B cell (primary cell): ENCODE results near the gene RERE. TPM values are rescaled to one million over a fixed set of nuclear protein-coding genes. Genes with fewer than 3 reads are reported as not detected.

Experiments
- ATAC-seq: fragments of 200-7000 bp; cut with Tn5 transposase; one replicate; pipeline ENCODE4 v1.10.0; 2021; ENCODE audit warnings: low read depth, mild to moderate bottlenecking, moderate number of reproducible peaks, moderate library complexity
- CTCF ChIA-PET: fragments of 350-600 bp; sonication (Branson Sonifier 250); formaldehyde crosslinking; loops from one replicate; lab custom pipeline; 2021; ENCODE audit warnings: antibody characterized with exemption, inconsistent platforms; lab: Charles Lee
- POLR2A ChIA-PET: fragments of 350-600 bp; sonication (Branson Sonifier 250); formaldehyde crosslinking; loops from one replicate; lab custom pipeline; 2021; ENCODE audit warnings: antibody characterized with exemption; lab: Charles Lee
- DNase-seq: peaks from one replicate; pipeline ENCODE4 v3.0.0; 2013
- H2AFZ ChIP-seq: 2 replicates; pipeline ENCODE4 v1.6.1; 2012; ENCODE audit warnings: mild to moderate bottlenecking, low read depth, low read length; ENCODE audit not compliant: insufficient read depth, poor library complexity, severe bottlenecking
- H3K27ac ChIP-seq, 2 donors: 1 replicate in 1 of 2; 2 replicates in 1 of 2; pipeline ENCODE4 v1.5.1; 2012 to 2013; ENCODE audit warnings: low read length in 2 of 2, mild to moderate bottlenecking in 2 of 2, moderate library complexity in 1 of 2
- H3K27me3 ChIP-seq, 4 experiments: fragments of 200-600 bp in 1 of 4; sonication (generic) in 1 of 4; replicated peaks in 1 of 4; 1 replicate in 2 of 4; 2 replicates in 2 of 4; pipeline versions ENCODE4 v1.6.1 to v1.7.0; 2013 to 2016; ENCODE audit warnings: low read length in 3 of 4, mild to moderate bottlenecking in 2 of 4, mixed read lengths in 1 of 4, moderate library complexity in 1 of 4; ENCODE audit not compliant: insufficient read depth in 4 of 4, control insufficient read depth in 3 of 4; ENCODE audit errors: control extremely low read depth in 1 of 4
- H3K36me3 ChIP-seq, 2 experiments: replicated peaks in 1 of 2; 1 replicate in 1 of 2; 2 replicates in 1 of 2; pipeline versions ENCODE4 v1.6.1 to v1.7.1; 2013; ENCODE audit warnings: low read length in 1 of 2; ENCODE audit not compliant: insufficient read depth in 2 of 2, control insufficient read depth in 1 of 2; ENCODE audit errors: control extremely low read depth in 1 of 2, extremely low read depth in 1 of 2
- H3K4me1 ChIP-seq, 2 donors: fragments of 200-600 bp in 1 of 2; sonication (generic) in 1 of 2; 1 replicate in 1 of 2; 2 replicates in 1 of 2; pipeline versions ENCODE4 v1.5.1 to v1.6.1; 2013 to 2017; ENCODE audit warnings: low read length in 2 of 2; ENCODE audit not compliant: control insufficient read depth in 2 of 2, insufficient read depth in 2 of 2
- H3K4me2 ChIP-seq: replicated peaks from 2 replicates; pipeline ENCODE3; 2012; ENCODE audit warnings: mild to moderate bottlenecking, low read depth, low read length; ENCODE audit not compliant: poor library complexity, severe bottlenecking
- H3K4me3 ChIP-seq, 5 experiments: fragments of 200-600 bp in 1 of 5; sonication (generic) in 1 of 5; 1 replicate in 3 of 5; 2 replicates in 2 of 5; pipeline versions ENCODE4 v1.5.1 to v1.7.0; 2011 to 2016; ENCODE audit warnings: low read length in 4 of 5, mild to moderate bottlenecking in 4 of 5, low read depth in 2 of 5, control low read depth in 1 of 5, moderate library complexity in 1 of 5; ENCODE audit not compliant: insufficient read depth in 1 of 5; ENCODE audit errors: control extremely low read depth in 1 of 5, extremely low read depth in 1 of 5
- H3K79me2 ChIP-seq: fragments of 200-600 bp; sonication (generic); one replicate; pipeline ENCODE4 v1.6.0; 2016; ENCODE audit warnings: low read length; ENCODE audit not compliant: control insufficient read depth, insufficient read depth
- H3K9ac ChIP-seq: fragments of 200-600 bp; sonication (generic); 2 replicates; pipeline ENCODE4 v1.6.1; 2017; ENCODE audit warnings: mild to moderate bottlenecking, low read length, moderate library complexity
- H3K9me3 ChIP-seq, 3 donors: one replicate each; pipeline versions ENCODE4 v1.6.1 to v1.7.1; 2013; ENCODE audit warnings: low read length in 2 of 3; ENCODE audit not compliant: control insufficient read depth in 2 of 3, insufficient read depth in 1 of 3; ENCODE audit errors: control extremely low read depth in 1 of 3
- H4K20me1 ChIP-seq: 2 replicates; pipeline ENCODE4 v1.6.0; 2012; ENCODE audit warnings: mild to moderate bottlenecking, low read length; ENCODE audit not compliant: insufficient read depth, control insufficient read depth, poor library complexity, severe bottlenecking
- H3K27ac Mint-ChIP-seq: one replicate; pipeline ENCODE4 v1.8.0; 2021; ENCODE audit warnings: mixed read lengths
- H3K27me3 Mint-ChIP-seq: one replicate; pipeline ENCODE4 v1.8.0; 2021; ENCODE audit warnings: mixed read lengths
- H3K4me1 Mint-ChIP-seq: one replicate; pipeline ENCODE4 v1.8.0; 2021; ENCODE audit warnings: mixed read lengths
- H3K4me3 Mint-ChIP-seq: one replicate; pipeline ENCODE4 v1.8.0; 2021; ENCODE audit warnings: mixed read lengths
- H3K9me3 Mint-ChIP-seq: one replicate; pipeline ENCODE4 v1.8.0; 2022; ENCODE audit warnings: mixed read lengths; ENCODE audit not compliant: insufficient read depth
- EZH2 ChIP-seq: IDR thresholded peaks from 2 replicates; pipeline ENCODE4 v1.6.1; 2012; ENCODE audit warnings: borderline replicate concordance, low read depth, mild to moderate bottlenecking, moderate library complexity, low read length; ENCODE audit not compliant: insufficient read depth, poor library complexity, severe bottlenecking
- WGBS: methylation state at CpG from one replicate; pipeline ENCODE4 v1.1.5; 2013; ENCODE audit warnings: missing lambda C conversion rate; ENCODE audit not compliant: insufficient coverage; 5-methylcytosine and 5-hydroxymethylcytosine counted together
- intact Hi-C: fragments of 100-400 bp; cut with micrococcal nuclease; formaldehyde crosslinking; loops from one replicate; pipeline ENCODE4 v1.10.0; 2022
- polyA plus RNA-seq: library from polyadenylated mRNA; depleted of rRNA; stranded (reverse); fragments of >200 nt; gene quantifications from 2 replicates; pipeline ENCODE4 v1.2.3, GENCODE V29; 2012
- total RNA-seq, 2 donors: library from RNA; stranded (reverse); fragments of 120-200 nt in 1 of 2; gene quantifications; 1 replicate in 1 of 2; 2 replicates in 1 of 2; pipeline versions ENCODE4 v1.2.3 to v1.2.4, GENCODE V29; 2013 to 2022
- TF ChIP-seq, protein P1 (sequence below): fragments of 200-600 bp; IDR thresholded peaks from one replicate; pipeline ENCODE4 v1.8.0; 2022; ENCODE audit warnings: antibody characterized with exemption, mild to moderate bottlenecking

The RERE gene
- total and polyA plus RNA-seq, 2 donors (not counting 1 experiment from before 2014, with no cell fraction given), result 27.3 to 132 TPM

DNA sequence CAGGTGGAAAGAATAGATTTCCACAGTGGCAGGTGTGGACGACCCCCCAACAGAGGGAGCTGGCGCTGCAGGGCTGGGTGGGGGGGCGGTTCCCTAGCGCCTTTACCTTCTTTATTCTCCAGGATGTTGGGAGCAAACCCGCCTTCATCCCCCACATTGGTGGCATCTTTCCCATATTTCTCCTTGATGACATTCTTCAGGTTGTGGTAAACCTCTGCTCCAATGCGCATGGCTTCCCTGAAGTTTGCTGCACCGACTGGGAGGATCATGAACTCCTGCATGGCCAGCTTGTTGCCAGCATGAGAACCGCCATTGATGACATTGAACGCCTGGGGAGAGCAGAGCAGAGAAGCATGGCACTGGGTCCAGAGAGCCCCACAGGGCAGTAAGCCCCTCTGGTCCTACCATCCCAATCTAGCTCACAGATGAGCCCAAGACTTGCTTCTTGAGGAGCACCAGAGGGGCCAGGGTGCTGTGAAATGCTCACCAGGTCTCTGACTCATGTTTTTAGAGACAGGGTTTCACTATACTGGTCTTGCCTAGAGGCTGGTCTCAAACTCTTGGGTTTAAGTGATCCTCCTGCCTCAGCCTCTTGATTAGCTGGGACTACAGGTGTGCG lies 48.8 kb upstream of the RERE start:
- Histone ChIP-seq H3K36me3 (peaks cover 7 to 99% of the 10 kb centered on the region in 2 experiments), H3K4me2 (no peak overlapping the region), H3K27me3 (no peaks in the 10 kb centered on the region), H3K4me3 (no peak overlapping the region), H3K27ac (no peak overlapping the region), H3K79me2 (peaks cover 9% of the 10 kb centered on the region), H3K4me1 (no peaks in the 10 kb centered on the region), H3K9ac (no peak overlapping the region), H2AFZ (no peak overlapping the region), H3K9me3 (no peaks in the 10 kb centered on the region), H4K20me1 (peaks cover 35% of the 10 kb centered on the region)
- DNase-seq, result no peak
- ChIA-PET POLR2A (interaction anchor here (1.4 kb wide), 1 partner anchor 12 kb away, joined by 4 read pairs; the partner anchor contains the start of gene ENO1), CTCF (interaction anchor here (1.5 to 13.0 kb wide), 2 partner anchors 18 to 305 kb away, joined by 6 to 119 read pairs; no protein-coding TSS in a partner anchor)
- 99% methylated on average over 8 of the region's 10 CpGs for WGBS
- H3K4me1 Mint-ChIP-seq, result peaks cover 4% of the 10 kb centered on the region
- no peak overlapping the region for H3K27ac Mint-ChIP-seq
- intact Hi-C loops, result no loop called here
- TF ChIP-seq EZH2, result no peak
- TF ChIP-seq, protein P1, sequence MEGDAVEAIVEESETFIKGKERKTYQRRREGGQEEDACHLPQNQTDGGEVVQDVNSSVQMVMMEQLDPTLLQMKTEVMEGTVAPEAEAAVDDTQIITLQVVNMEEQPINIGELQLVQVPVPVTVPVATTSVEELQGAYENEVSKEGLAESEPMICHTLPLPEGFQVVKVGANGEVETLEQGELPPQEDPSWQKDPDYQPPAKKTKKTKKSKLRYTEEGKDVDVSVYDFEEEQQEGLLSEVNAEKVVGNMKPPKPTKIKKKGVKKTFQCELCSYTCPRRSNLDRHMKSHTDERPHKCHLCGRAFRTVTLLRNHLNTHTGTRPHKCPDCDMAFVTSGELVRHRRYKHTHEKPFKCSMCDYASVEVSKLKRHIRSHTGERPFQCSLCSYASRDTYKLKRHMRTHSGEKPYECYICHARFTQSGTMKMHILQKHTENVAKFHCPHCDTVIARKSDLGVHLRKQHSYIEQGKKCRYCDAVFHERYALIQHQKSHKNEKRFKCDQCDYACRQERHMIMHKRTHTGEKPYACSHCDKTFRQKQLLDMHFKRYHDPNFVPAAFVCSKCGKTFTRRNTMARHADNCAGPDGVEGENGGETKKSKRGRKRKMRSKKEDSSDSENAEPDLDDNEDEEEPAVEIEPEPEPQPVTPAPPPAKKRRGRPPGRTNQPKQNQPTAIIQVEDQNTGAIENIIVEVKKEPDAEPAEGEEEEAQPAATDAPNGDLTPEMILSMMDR, result no peak
- ATAC-seq, result no peak
- H3K4me3 Mint-ChIP-seq, result no peak overlapping the region
- no peaks in the 10 kb centered on the region for H3K9me3 Mint-ChIP-seq
- H3K27me3 Mint-ChIP-seq, result no peaks in the 10 kb centered on the region

DNA sequence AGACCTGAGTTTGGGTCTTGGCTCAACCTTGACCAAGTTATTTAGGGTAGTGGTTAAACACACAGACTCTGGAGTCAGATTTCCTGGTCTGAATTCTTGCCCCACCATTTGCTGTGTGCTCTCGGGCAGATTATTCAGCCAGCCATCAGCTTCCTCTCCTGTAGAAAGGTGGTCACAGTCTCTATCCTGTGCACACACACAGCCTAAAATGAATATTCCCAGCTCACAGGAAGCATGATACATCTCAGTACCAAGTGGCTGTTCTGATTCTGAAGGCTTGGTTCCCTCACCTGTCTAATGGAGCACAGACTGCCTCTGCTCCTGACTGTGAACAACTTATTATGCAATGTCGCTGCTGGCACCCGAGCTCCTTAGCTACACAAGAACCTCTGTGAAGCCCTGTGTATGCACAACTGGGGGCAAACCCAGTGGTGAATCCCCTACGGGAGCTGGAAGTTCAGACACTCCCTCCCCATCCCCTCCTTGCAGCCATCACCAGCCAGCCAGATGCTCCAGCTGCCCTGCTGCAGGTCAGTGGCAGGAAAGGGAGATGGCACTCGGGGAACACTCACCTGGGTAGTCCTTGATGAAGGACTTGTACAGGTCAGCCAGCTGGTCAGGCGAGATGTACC lies 47.4 kb upstream of the RERE start:
- ATAC-seq (no peak), DNase-seq (no peak)
- H3K27ac Mint-ChIP-seq, result no peak overlapping the region
- TF ChIP-seq EZH2, result no peak
- TF ChIP-seq, protein P1, result no peak
- intact Hi-C loops, result no loop called here
- H3K9ac ChIP-seq, result no peak overlapping the region
- no peaks in the 10 kb centered on the region for H3K4me1 ChIP-seq
- H3K36me3 ChIP-seq, result peaks cover 7 to 98% of the 10 kb centered on the region in 2 experiments
- H4K20me1 ChIP-seq, result peaks cover 22% of the 10 kb centered on the region
- peaks cover 9% of the 10 kb centered on the region for H3K79me2 ChIP-seq
- no peak overlapping the region for H3K4me3 ChIP-seq
- H3K4me1 Mint-ChIP-seq, result peaks cover 3% of the 10 kb centered on the region
- POLR2A ChIA-PET, result interaction anchor here (0.6 to 1.4 kb wide), 2 partner anchors 12 to 13 kb away, joined by 3 to 4 read pairs; partner anchors contain the start of gene ENO1
- H3K27me3 ChIP-seq, result no peaks in the 10 kb centered on the region
- H3K27me3 Mint-ChIP-seq, result no peaks in the 10 kb centered on the region
- no peak overlapping the region for H2AFZ ChIP-seq
- H3K9me3 Mint-ChIP-seq, result no peaks in the 10 kb centered on the region
- CTCF ChIA-PET, result interaction anchor here (0.9 to 13.0 kb wide), 3 partner anchors 13 to 22 kb away, joined by 3 to 119 read pairs (median 4); no protein-coding TSS in a partner anchor
- no peak overlapping the region for H3K27ac ChIP-seq
- no peak overlapping the region for H3K4me3 Mint-ChIP-seq
- no peak overlapping the region for H3K4me2 ChIP-seq
- WGBS, result 88% methylated on average over 6 of the region's 6 CpGs
- no peaks in the 10 kb centered on the region for H3K9me3 ChIP-seq
